GM12874 (cell line): ENCODE data around the gene BID.

Source experiments
- CTCF ChIP-seq: IDR thresholded peaks from 2 replicates; pipeline ENCODE4 v1.5.1; 2011; ENCODE audit warnings: low read depth, mild to moderate bottlenecking, control low read depth, low read length, moderate library complexity; ENCODE audit not compliant: insufficient read depth

The BID gene

GRCh38 chr22:17761138-17761488 lies 13.2 kb downstream of the BID start:
- TF ChIP-seq CTCF: no peak

- peak; percentile 39; the same call in 1 of the 2 replicates for TF ChIP-seq CTCF
Observed at GRCh38 chr22:17754233-17754925, 19.9 kb downstream of the BID start.

- TF ChIP-seq CTCF: no peak
Observed at GRCh38 chr22:17753401-17753989, 20.8 kb downstream of the BID start.

GRCh38 chr22:17751596-17751995 lies 22.7 kb downstream of the BID start:
- TF ChIP-seq CTCF: no peak

- no peak for TF ChIP-seq CTCF
Observed at GRCh38 chr22:17749605-17750395, 24.5 kb downstream of the BID start.

GRCh38 chr22:17748555-17749353 lies 25.5 kb downstream of the BID start:
- no peak for TF ChIP-seq CTCF

- no peak for TF ChIP-seq CTCF
Observed at GRCh38 chr22:17746916-17747315, 27.4 kb downstream of the BID start.
